GM23338 (cell line): Measurements from ENCODE around the gene C9orf85.
"Not testable (repeated sequence)": the region's sequence is repeated elsewhere in the genome, so short reads cannot be mapped to it uniquely, and the experiment has no call there.

ENCODE experiments used
- EZH2 ChIP-seq: fragments of 200-600 bp; sonication (generic); IDR thresholded peaks from one replicate; pipeline ENCODE4 v1.8.0; 2017; ENCODE audit warnings: antibody characterized with exemption, mild to moderate bottlenecking, low read depth; ENCODE audit not compliant: unreplicated experiment
- POLR2AphosphoS5 ChIP-seq: IDR thresholded peaks from 2 replicates; pipeline ENCODE4 v1.6.1; 2016; ENCODE audit warnings: antibody characterized with exemption, low read depth
- ZNF331 ChIP-seq: fragments of 250-450 bp; sonication (Bioruptor Pico); IDR thresholded peaks from 2 replicates; pipeline ENCODE4 v1.5.0; 2020; ENCODE audit warnings: low read depth, mild to moderate bottlenecking, moderate library complexity
- TF ChIP-seq, protein P1 (sequence below), 2 experiments: fragments of 200-600 bp in 1 of 2; sonication (generic) in 1 of 2; conservative IDR thresholded peaks; 2 replicates each; pipeline versions ENCODE4 v1.5.1 to v1.6.1; 2016 to 2017; ENCODE audit warnings: antibody characterized with exemption in 2 of 2, low read depth in 2 of 2, mild to moderate bottlenecking in 2 of 2, moderate library complexity in 1 of 2

DNA sequence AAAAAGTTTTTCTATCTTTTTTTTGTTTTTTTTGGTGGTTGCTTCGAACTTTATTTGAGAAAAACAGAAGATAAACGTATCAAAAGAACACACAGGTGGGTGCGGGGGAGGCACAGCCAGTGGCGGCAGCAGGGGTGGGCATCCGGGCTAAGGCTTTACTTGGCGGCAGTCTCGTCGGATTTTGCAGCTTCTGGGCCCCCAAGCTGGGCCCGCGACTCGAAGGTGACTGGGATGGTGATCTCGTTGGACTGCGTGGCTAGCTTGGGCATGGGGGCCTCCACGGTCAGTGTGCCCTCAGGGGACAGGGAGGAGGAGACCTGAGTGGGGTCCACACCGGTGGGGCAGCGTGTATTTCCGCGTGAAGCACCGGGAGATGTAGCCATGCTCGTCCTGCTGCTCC, 96.3 kb downstream of the C9orf85 start:
- TF ChIP-seq, protein P1, sequence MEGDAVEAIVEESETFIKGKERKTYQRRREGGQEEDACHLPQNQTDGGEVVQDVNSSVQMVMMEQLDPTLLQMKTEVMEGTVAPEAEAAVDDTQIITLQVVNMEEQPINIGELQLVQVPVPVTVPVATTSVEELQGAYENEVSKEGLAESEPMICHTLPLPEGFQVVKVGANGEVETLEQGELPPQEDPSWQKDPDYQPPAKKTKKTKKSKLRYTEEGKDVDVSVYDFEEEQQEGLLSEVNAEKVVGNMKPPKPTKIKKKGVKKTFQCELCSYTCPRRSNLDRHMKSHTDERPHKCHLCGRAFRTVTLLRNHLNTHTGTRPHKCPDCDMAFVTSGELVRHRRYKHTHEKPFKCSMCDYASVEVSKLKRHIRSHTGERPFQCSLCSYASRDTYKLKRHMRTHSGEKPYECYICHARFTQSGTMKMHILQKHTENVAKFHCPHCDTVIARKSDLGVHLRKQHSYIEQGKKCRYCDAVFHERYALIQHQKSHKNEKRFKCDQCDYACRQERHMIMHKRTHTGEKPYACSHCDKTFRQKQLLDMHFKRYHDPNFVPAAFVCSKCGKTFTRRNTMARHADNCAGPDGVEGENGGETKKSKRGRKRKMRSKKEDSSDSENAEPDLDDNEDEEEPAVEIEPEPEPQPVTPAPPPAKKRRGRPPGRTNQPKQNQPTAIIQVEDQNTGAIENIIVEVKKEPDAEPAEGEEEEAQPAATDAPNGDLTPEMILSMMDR (conservative IDR thresholded peaks at IDR 0.05; ENCODE audit: low read depth in 2 of 2) = not testable (repeated sequence)
- not testable (repeated sequence) for TF ChIP-seq POLR2AphosphoS5; EZH2; ZNF331 (CRISPR knock-in tag)
